ENCODE measurements around the gene TMEM269.
A peak's percentile ranks its signal among the peaks of the same experiment; 100 is the strongest.

The TMEM269 gene

GRCh38 chr1:42822800-42823392, 38.1 kb downstream of the TMEM269 start:
- TF ChIP-seq, protein P1, sequence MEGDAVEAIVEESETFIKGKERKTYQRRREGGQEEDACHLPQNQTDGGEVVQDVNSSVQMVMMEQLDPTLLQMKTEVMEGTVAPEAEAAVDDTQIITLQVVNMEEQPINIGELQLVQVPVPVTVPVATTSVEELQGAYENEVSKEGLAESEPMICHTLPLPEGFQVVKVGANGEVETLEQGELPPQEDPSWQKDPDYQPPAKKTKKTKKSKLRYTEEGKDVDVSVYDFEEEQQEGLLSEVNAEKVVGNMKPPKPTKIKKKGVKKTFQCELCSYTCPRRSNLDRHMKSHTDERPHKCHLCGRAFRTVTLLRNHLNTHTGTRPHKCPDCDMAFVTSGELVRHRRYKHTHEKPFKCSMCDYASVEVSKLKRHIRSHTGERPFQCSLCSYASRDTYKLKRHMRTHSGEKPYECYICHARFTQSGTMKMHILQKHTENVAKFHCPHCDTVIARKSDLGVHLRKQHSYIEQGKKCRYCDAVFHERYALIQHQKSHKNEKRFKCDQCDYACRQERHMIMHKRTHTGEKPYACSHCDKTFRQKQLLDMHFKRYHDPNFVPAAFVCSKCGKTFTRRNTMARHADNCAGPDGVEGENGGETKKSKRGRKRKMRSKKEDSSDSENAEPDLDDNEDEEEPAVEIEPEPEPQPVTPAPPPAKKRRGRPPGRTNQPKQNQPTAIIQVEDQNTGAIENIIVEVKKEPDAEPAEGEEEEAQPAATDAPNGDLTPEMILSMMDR (IDR thresholded peaks at IDR 0.05; ENCODE audit: unreplicated experiment in 3 of 3): no peak
- H3K36me3 Mint-ChIP-seq (ENCODE audit: low read depth): no peaks in the 10 kb centered on the region
- peak overlapping the region; percentile 6 to 84 (median 71) for H3K27ac Mint-ChIP-seq
- peak overlapping the region in 1 of 3 experiments; percentile 8 for H3K4me3 Mint-ChIP-seq
- H3K4me1 Mint-ChIP-seq: peaks cover 29% of the 10 kb centered on the region
- H3K27me3 Mint-ChIP-seq (ENCODE audit: low read depth): no peaks in the 10 kb centered on the region
- no peaks in the 10 kb centered on the region for H3K9me3 Mint-ChIP-seq

DNA sequence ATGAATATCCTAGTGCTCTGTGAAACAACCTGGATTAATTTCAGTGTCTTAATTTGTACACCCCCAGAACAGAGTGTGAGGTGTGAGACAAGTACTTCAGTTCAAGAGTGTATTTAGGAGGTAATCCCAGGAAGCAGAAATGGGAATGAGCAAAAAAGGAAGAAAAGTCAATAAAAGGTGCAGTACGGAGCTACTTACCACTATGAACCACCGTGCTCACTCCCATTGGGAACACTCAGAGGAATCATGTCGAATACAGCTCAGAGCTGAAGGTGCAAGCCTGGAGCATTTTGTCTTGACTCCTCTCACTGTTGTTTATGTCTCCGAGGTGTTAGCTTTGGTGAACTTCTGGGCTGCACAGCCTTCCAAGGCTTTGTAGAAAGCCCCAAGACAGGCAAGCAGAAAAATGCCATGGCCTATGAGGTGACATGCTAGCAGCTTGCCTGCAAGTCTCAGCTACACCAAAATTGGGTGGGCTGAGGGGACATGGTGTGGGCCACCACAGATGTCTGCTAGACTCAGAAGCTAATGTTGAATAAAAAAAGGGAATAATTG, 39.8 kb downstream of the TMEM269 start:
- Mint-ChIP-seq H3K4me1 (peaks cover 27% of the 10 kb centered on the region), H3K4me3 (no peak overlapping the region), H3K36me3 (ENCODE audit: low read depth) (no peaks in the 10 kb centered on the region), H3K27ac (peak overlapping the region in 1 of 3 experiments; percentile 6), H3K9me3 (no peaks in the 10 kb centered on the region), H3K27me3 (ENCODE audit: low read depth) (no peaks in the 10 kb centered on the region)
- TF ChIP-seq, protein P1 (IDR thresholded peaks at IDR 0.05; ENCODE audit: unreplicated experiment in 3 of 3): no peak

- Mint-ChIP-seq H3K4me3 (no peak overlapping the region), H3K9me3 (no peaks in the 10 kb centered on the region), H3K4me1 (peaks cover 27% of the 10 kb centered on the region), H3K36me3 (ENCODE audit: low read depth) (no peaks in the 10 kb centered on the region), H3K27ac (peak overlapping the region in 2 of 3 experiments; percentile 6), H3K27me3 (ENCODE audit: low read depth) (no peaks in the 10 kb centered on the region)
- TF ChIP-seq, protein P1 (IDR thresholded peaks at IDR 0.05; ENCODE audit: unreplicated experiment in 3 of 3): no peak
Measured at GRCh38 chr1:42825036-42825851, 40.5 kb downstream of the TMEM269 start.

- H3K27me3 Mint-ChIP-seq (ENCODE audit: low read depth): no peaks in the 10 kb centered on the region
- no peak overlapping the region for H3K27ac Mint-ChIP-seq
- H3K36me3 Mint-ChIP-seq (ENCODE audit: low read depth): no peaks in the 10 kb centered on the region
- H3K4me3 Mint-ChIP-seq: no peak overlapping the region
- no peaks in the 10 kb centered on the region for H3K9me3 Mint-ChIP-seq
- TF ChIP-seq, protein P1 (IDR thresholded peaks at IDR 0.05; ENCODE audit: unreplicated experiment in 3 of 3): no peak
- peaks cover 8% of the 10 kb centered on the region for H3K4me1 Mint-ChIP-seq
Measured at GRCh38 chr1:42830631-42831030, 45.8 kb downstream of the TMEM269 start.

- no peaks in the 10 kb centered on the region for H3K9me3 Mint-ChIP-seq
- no peak overlapping the region for H3K4me3 Mint-ChIP-seq
- no peaks in the 10 kb centered on the region for H3K36me3 Mint-ChIP-seq (ENCODE audit: low read depth)
Measured at GRCh38 chr1:42831273-42831672, 46.5 kb downstream of the TMEM269 start.

More at GRCh38 chr1:42831273-42831672, 46.5 kb downstream of the TMEM269 start:
- Mint-ChIP-seq H3K27ac (no peak overlapping the region), H3K4me1 (peaks cover 5% of the 10 kb centered on the region), H3K27me3 (ENCODE audit: low read depth) (no peaks in the 10 kb centered on the region)
- TF ChIP-seq, protein P1 (IDR thresholded peaks at IDR 0.05; ENCODE audit: unreplicated experiment in 3 of 3): no peak

Measured in nephron (organoid).